ENCODE measurements around the gene RAB17.

Gene RAB17

DNA sequence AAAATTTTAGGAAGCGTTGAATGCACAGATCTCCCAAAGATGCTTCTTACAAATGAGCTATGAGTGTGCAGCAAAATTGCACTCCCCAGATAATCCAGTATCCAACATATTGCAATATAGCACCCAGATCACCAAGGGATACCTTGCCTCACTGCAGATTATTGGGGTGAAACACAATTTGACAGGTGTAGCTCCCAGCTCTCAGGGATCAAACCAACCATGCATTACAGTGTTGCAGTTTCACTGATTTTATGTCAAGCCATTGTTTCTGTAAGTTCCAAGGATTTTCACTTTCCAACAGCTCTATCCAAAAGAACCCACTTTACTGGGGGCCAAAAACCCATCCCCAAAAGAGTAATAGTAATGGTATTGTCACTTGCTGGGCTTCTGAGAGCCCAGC is 35.0 kb downstream of the RAB17 start:
- Histone ChIP-seq H3K27me3 (ENCODE audit: insufficient read depth, low read length) (no peaks in the 10 kb centered on the region), H3K4me3 (ENCODE audit: low read depth, low read length) (no peak overlapping the region), H3K4me1 (ENCODE audit: control insufficient read depth, insufficient read depth, low read length, unreplicated experiment) (peaks cover 9% of the 10 kb centered on the region), H3K36me3 (ENCODE audit: insufficient read depth, low read length) (peaks cover 55% of the 10 kb centered on the region), H2AFZ (ENCODE audit: low read length, unreplicated experiment) (no peak overlapping the region), H3K79me2 (ENCODE audit: control insufficient read depth, insufficient read depth, low read length, unreplicated experiment) (no peaks in the 10 kb centered on the region), H3K27ac (ENCODE audit: low read depth, low read length) (no peak overlapping the region)

DNA sequence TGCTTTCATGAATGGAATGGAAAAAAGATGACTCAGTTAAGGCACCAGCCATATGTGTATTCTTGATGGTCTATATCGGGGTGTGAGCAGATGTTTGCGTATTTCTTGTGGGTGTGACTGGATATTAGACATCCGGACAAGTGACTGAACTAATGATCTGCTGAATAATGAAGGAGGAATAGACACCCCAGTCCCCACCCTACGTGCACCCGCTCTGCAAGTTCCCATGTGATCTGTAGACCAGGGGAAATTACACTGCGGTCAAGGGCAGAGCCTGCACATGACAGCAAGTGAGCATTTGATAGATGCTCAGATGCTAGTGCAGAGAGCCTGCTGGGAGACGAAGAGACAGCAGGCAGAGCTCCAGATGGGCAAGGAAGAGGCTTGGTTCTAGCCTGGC is 36.6 kb downstream of the RAB17 start:
- peaks cover 61% of the 10 kb centered on the region for H3K36me3 ChIP-seq (ENCODE audit: insufficient read depth, low read length)

DNA sequence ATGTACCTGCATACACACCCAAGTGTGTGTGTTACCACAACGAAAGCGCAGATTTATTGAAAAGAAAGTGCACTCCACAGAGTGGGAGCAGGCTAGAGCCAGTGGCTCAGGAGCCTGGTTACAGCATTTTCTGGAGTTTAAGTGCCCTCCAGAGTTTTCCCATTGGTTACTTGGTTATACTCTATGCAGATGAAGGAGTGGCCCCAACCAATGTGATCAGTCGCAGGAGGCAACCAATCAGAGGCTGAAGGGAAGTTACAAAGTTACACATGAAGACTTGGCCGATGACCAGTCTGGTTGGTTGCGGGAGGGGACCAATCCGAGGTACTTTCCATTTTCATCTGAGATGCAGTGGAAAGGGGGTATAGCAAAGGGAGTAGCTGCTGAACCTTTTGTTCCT is 37.6 kb downstream of the RAB17 start:
- no peak overlapping the region for H3K4me3 ChIP-seq (ENCODE audit: low read depth, low read length)
- H3K4me1 ChIP-seq (ENCODE audit: control insufficient read depth, insufficient read depth, low read length, unreplicated experiment): no peaks in the 10 kb centered on the region
- peaks cover 65% of the 10 kb centered on the region for H3K36me3 ChIP-seq (ENCODE audit: insufficient read depth, low read length)
- H3K27me3 ChIP-seq (ENCODE audit: insufficient read depth, low read length): no peaks in the 10 kb centered on the region
- no peaks in the 10 kb centered on the region for H3K79me2 ChIP-seq (ENCODE audit: control insufficient read depth, insufficient read depth, low read length, unreplicated experiment)
- H3K27ac ChIP-seq (ENCODE audit: low read depth, low read length): no peak overlapping the region
- no peak overlapping the region for H2AFZ ChIP-seq (ENCODE audit: low read length, unreplicated experiment)

More for the DNA sequence above, 36.6 kb downstream of the RAB17 start:
- H3K79me2 ChIP-seq (ENCODE audit: control insufficient read depth, insufficient read depth, low read length, unreplicated experiment): no peaks in the 10 kb centered on the region
- H3K27me3 ChIP-seq (ENCODE audit: insufficient read depth, low read length): no peaks in the 10 kb centered on the region
- no peak overlapping the region for H3K27ac ChIP-seq (ENCODE audit: low read depth, low read length)
- no peak overlapping the region for H2AFZ ChIP-seq (ENCODE audit: low read length, unreplicated experiment)
- H3K4me1 ChIP-seq (ENCODE audit: control insufficient read depth, insufficient read depth, low read length, unreplicated experiment): peaks cover 2% of the 10 kb centered on the region
- no peak overlapping the region for H3K4me3 ChIP-seq (ENCODE audit: low read depth, low read length)

- Histone ChIP-seq H3K27ac (ENCODE audit: low read depth, low read length) (no peak overlapping the region), H3K4me1 (ENCODE audit: control insufficient read depth, insufficient read depth, low read length, unreplicated experiment) (no peaks in the 10 kb centered on the region), H3K79me2 (ENCODE audit: control insufficient read depth, insufficient read depth, low read length, unreplicated experiment) (no peaks in the 10 kb centered on the region), H3K4me3 (ENCODE audit: low read depth, low read length) (no peak overlapping the region), H3K27me3 (ENCODE audit: insufficient read depth, low read length) (no peaks in the 10 kb centered on the region), H2AFZ (ENCODE audit: low read length, unreplicated experiment) (no peak overlapping the region), H3K36me3 (ENCODE audit: insufficient read depth, low read length) (peaks cover 62% of the 10 kb centered on the region)
These were observed 39.4 kb downstream of the RAB17 start for GRCh38 chr2:237551071-237551574.

DNA sequence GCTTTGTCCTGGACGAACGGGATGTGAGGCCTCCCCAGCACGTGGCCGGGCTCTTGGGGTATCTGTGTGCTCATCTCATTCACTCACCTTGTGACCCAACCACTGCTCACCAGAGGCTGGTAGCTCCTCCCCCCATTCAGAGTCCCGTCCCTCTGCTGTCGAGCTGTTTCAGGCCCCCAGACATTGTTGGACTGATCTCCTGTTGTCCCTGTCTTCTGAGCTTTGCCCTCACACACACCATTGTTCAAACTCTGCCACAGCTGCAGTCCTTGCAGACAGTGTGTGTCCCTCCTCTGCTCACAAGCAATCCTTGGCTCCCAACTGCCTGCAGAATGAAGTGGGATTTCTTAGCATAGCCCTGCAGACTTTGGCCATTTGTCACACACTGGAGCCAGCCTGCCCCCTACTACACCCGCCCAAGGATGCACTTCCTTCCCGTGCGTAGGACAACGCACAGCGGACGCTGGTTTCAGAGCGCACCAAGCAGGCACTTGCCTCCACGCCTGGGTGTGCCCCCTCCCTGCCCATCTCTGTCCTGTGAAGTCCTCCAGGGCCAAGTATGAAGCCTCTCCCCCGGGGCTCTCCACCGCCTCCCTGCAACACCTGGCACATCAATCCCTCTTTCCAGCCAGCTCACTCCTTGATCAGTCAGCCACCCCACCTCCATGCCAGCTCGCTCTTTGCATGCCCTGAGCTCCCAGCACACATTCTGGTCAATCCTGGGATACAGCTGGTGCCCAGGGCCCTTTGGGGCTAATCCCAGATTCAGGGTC is 40.7 kb downstream of the RAB17 start:
- Histone ChIP-seq H3K4me3 (ENCODE audit: low read depth, low read length) (no peak overlapping the region), H3K36me3 (ENCODE audit: insufficient read depth, low read length) (peaks cover 56% of the 10 kb centered on the region), H3K27ac (ENCODE audit: low read depth, low read length) (no peak overlapping the region), H3K27me3 (ENCODE audit: insufficient read depth, low read length) (no peaks in the 10 kb centered on the region), H3K79me2 (ENCODE audit: control insufficient read depth, insufficient read depth, low read length, unreplicated experiment) (no peaks in the 10 kb centered on the region), H3K4me1 (ENCODE audit: control insufficient read depth, insufficient read depth, low read length, unreplicated experiment) (no peaks in the 10 kb centered on the region), H2AFZ (ENCODE audit: low read length, unreplicated experiment) (no peak overlapping the region)

- no peaks in the 10 kb centered on the region for H3K4me1 ChIP-seq (ENCODE audit: control insufficient read depth, insufficient read depth, low read length, unreplicated experiment)
- H3K27ac ChIP-seq (ENCODE audit: low read depth, low read length): no peak overlapping the region
- H3K79me2 ChIP-seq (ENCODE audit: control insufficient read depth, insufficient read depth, low read length, unreplicated experiment): no peaks in the 10 kb centered on the region
- no peak overlapping the region for H2AFZ ChIP-seq (ENCODE audit: low read length, unreplicated experiment)
- no peaks in the 10 kb centered on the region for H3K27me3 ChIP-seq (ENCODE audit: insufficient read depth, low read length)
- H3K4me3 ChIP-seq (ENCODE audit: low read depth, low read length): no peak overlapping the region
- peaks cover 50% of the 10 kb centered on the region for H3K36me3 ChIP-seq (ENCODE audit: insufficient read depth, low read length)
These were observed 41.3 kb downstream of the RAB17 start for GRCh38 chr2:237549216-237549615.

DNA sequence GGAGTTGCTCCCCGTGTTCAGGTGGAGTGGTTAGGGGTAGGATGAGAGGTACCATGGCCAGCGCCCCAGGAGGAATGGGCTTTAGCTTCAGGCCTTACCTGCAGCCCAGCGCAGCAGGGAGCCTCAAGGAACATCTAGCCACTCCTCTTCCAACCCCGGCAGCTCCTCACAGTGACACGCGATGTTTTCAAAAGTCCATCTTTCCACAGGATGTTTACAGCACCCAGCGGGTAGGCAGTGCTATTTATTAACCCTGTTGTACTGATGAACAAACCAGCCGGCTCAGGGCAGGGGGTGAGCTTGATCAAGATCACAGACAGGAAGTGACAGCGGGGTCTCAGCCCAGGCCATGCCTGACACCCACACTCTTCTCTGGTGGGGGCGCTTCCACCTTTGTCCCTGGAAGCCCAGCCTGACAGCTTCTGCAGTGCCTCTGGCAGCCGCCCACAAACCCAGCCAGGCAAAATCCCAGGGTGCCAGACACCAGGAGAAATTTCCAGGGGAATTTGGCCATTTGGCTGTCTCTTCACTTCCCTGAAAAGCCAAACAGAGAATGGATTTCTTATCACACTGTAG is 42.6 kb downstream of the RAB17 start:
- Histone ChIP-seq H3K36me3 (ENCODE audit: insufficient read depth, low read length) (peaks cover 37% of the 10 kb centered on the region), H3K79me2 (ENCODE audit: control insufficient read depth, insufficient read depth, low read length, unreplicated experiment) (no peaks in the 10 kb centered on the region), H3K4me3 (ENCODE audit: low read depth, low read length) (no peak overlapping the region), H3K4me1 (ENCODE audit: control insufficient read depth, insufficient read depth, low read length, unreplicated experiment) (no peaks in the 10 kb centered on the region), H2AFZ (ENCODE audit: low read length, unreplicated experiment) (no peak overlapping the region), H3K27ac (ENCODE audit: low read depth, low read length) (no peak overlapping the region), H3K27me3 (ENCODE audit: insufficient read depth, low read length) (no peaks in the 10 kb centered on the region)

DNA sequence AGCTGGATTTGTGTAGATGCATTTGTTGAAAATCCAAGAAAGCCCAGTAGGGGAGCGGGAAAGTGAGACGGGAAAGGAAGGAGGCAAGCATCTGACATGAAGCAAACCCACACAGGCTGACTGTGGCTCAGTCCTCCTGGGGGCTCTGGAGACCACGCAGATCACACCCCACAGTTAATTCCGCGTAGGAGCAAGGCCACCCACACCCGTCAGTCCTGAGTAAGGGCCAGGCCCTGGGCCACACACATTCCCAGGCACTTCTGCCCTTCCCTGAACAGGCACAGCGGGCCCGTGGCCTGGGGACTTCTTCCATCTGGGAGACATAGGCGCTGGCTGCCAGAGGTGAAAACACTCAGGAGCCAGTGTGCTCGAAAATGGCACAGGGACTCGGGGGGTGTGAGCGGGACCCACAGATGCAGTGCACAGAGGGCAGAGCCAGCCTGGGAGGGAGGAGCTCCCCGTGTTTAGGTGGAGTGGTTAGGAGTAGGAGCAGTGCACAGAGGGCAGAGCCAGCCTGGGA is 43.6 kb downstream of the RAB17 start:
- no peak overlapping the region for H3K27ac ChIP-seq (ENCODE audit: low read depth, low read length)

DNA sequence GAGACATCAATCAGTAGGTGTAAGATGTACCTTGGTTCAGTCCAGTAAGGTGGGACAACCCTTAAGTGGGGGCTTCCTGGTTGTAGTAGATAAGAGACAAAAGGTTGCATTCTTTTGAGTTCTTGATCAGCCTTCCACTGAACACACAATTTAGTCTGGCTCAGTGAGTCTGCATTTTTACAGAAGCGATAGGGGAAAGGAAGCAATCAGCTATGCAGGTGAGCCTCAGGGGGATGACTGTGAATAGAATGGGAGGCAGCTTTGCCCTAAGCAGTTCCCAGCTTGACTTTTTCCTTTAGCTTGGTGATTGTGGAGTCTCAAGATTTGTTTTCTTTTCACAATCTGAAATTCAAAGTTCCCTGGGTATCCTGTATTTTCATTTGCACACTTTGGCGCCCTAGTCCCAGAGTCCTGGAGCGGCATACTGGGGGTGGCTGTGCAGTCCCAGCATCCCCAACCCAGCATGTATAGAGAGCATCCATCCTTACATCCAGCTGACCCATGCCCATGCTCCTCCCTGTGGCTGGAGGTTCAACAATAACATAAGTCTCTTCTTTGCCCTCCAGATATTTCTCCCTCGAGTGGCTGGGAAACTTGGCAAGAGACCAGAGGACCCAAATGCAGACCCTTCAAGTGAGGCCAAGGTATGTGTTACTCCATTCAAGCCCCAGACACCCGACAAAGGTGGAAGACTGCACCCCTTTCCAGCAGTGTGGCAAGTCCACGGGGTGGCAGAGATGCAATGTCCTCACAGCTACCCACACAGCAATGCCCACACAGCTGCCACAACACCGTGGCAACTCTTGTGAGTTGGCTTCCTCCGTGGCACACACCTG is 44.3 kb downstream of the RAB17 start:
- no peak overlapping the region for H3K4me3 ChIP-seq (ENCODE audit: low read depth, low read length)
- no peak overlapping the region for H3K27ac ChIP-seq (ENCODE audit: low read depth, low read length)
- no peaks in the 10 kb centered on the region for H3K27me3 ChIP-seq (ENCODE audit: insufficient read depth, low read length)
- H3K4me1 ChIP-seq (ENCODE audit: control insufficient read depth, insufficient read depth, low read length, unreplicated experiment): no peaks in the 10 kb centered on the region
- H3K36me3 ChIP-seq (ENCODE audit: insufficient read depth, low read length): peaks cover 25% of the 10 kb centered on the region; the same call in 1 of the 2 replicates
- H2AFZ ChIP-seq (ENCODE audit: low read length, unreplicated experiment): no peak overlapping the region
- no peaks in the 10 kb centered on the region for H3K79me2 ChIP-seq (ENCODE audit: control insufficient read depth, insufficient read depth, low read length, unreplicated experiment)

More for the DNA sequence above, 43.6 kb downstream of the RAB17 start:
- H2AFZ ChIP-seq (ENCODE audit: low read length, unreplicated experiment): no peak overlapping the region
- peaks cover 28% of the 10 kb centered on the region for H3K36me3 ChIP-seq (ENCODE audit: insufficient read depth, low read length)
- no peak overlapping the region for H3K4me3 ChIP-seq (ENCODE audit: low read depth, low read length)
- no peaks in the 10 kb centered on the region for H3K79me2 ChIP-seq (ENCODE audit: control insufficient read depth, insufficient read depth, low read length, unreplicated experiment)
- no peaks in the 10 kb centered on the region for H3K4me1 ChIP-seq (ENCODE audit: control insufficient read depth, insufficient read depth, low read length, unreplicated experiment)
- H3K27me3 ChIP-seq (ENCODE audit: insufficient read depth, low read length): no peaks in the 10 kb centered on the region

DNA sequence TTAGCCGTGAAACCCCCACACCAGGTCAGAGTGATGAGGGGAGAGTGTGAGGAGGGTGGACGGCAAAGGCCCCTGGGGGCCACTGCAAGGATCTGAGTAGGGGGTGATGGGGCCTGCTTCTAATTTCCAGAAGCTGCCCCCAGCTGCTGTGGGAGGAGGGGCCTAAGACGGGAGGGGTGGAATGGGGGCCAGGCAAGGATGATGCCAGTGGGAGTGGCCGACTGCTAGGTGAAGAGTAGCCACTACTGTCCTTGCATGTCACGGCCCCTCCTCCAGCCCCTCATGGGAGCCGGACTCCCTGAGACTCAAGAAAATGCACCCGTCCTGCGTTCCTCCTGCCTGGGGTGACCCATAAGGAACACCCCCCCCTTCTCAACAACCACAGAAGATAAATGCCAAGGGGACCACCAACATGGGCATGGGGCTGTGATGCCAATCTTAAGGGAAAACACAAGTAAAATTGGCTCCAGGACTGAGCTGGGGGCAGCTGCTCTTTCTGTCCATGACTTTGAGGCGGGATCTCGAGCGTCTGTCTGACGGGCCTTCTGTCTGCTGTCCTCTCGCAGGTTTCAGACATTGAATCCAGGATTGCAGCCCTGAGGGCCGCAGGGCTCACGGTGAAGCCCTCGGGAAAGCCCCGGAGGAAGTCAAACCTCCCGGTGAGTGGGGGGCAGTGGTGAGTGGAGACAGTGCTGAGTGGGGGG is 48.4 kb downstream of the RAB17 start:
- peaks cover 17% of the 10 kb centered on the region; the same call in 1 of the 2 replicates for H3K36me3 ChIP-seq (ENCODE audit: insufficient read depth, low read length)
- H2AFZ ChIP-seq (ENCODE audit: low read length, unreplicated experiment): no peak overlapping the region
- H3K27ac ChIP-seq (ENCODE audit: low read depth, low read length): no peak overlapping the region
- H3K27me3 ChIP-seq (ENCODE audit: insufficient read depth, low read length): no peaks in the 10 kb centered on the region
- no peak overlapping the region for H3K4me3 ChIP-seq (ENCODE audit: low read depth, low read length)
- peaks cover 16% of the 10 kb centered on the region for H3K4me1 ChIP-seq (ENCODE audit: control insufficient read depth, insufficient read depth, low read length, unreplicated experiment)
- H3K79me2 ChIP-seq (ENCODE audit: control insufficient read depth, insufficient read depth, low read length, unreplicated experiment): no peaks in the 10 kb centered on the region
